Muscle of leg (tissue), 11 donors: ENCODE data around the gene GPR180. TPM values are rescaled to one million over a fixed set of nuclear protein-coding genes. Genes with fewer than 3 reads are reported as not detected.

ENCODE experiments used
- DNase-seq: peaks from one replicate; pipeline ENCODE4 v3.0.0; 2013
- H3K27ac ChIP-seq: one replicate; pipeline ENCODE4 v1.5.1; 2013; ENCODE audit warnings: mild to moderate bottlenecking, low read length, control low read depth
- H3K27me3 ChIP-seq: one replicate; pipeline ENCODE4 v1.6.1; 2013; ENCODE audit warnings: low read length; ENCODE audit not compliant: control insufficient read depth, insufficient read depth
- H3K36me3 ChIP-seq: one replicate; pipeline ENCODE4 v1.6.1; 2013; ENCODE audit warnings: low read length; ENCODE audit not compliant: control insufficient read depth, insufficient read depth
- H3K4me1 ChIP-seq: one replicate; pipeline ENCODE4 v1.6.1; 2013; ENCODE audit warnings: low read length; ENCODE audit not compliant: control insufficient read depth, insufficient read depth
- H3K4me3 ChIP-seq: one replicate; pipeline ENCODE4 v1.5.1; 2013; ENCODE audit warnings: low read length, control low read depth
- H3K9me3 ChIP-seq: replicated peaks from 2 replicates; pipeline ENCODE4 v1.6.1; 2013; ENCODE audit warnings: low read depth, low read length; ENCODE audit not compliant: control insufficient read depth
- WGBS: methylation state at CpG from one replicate; pipeline ENCODE4 v1.1.5; 2013; ENCODE audit warnings: missing lambda C conversion rate; ENCODE audit not compliant: insufficient coverage; 5-methylcytosine and 5-hydroxymethylcytosine counted together
- polyA plus RNA-seq, 8 donors: library from polyadenylated mRNA; unstranded; fragments of 120-200 nt; gene quantifications; one replicate each; pipeline versions ENCODE4 v1.2.1 to v1.2.3, GENCODE V29; 2013; ENCODE audit warnings: inconsistent platforms in 1 of 8, low replicate concordance in 1 of 8; ENCODE audit not compliant: insufficient read length in 8 of 8, insufficient read depth in 1 of 8
- total RNA-seq: library from RNA; stranded (reverse); fragments of 120-200 nt; gene quantifications from one replicate; pipeline ENCODE4 v1.2.4, GENCODE V29; 2013

GPR180 gene
- total and polyA plus RNA-seq, 9 donors: 4.7 to 9.3 (median 6.8) TPM

- H3K4me3 ChIP-seq: no peak overlapping the region
- H3K36me3 ChIP-seq: no peaks in the 10 kb centered on the region
- peaks cover 2% of the 10 kb centered on the region for H3K4me1 ChIP-seq
- H3K27me3 ChIP-seq: peaks cover 7% of the 10 kb centered on the region
- WGBS: no CpG with 5 or more reads among the region's 2 CpGs
- DNase-seq: no peak
- no peaks in the 10 kb centered on the region for H3K9me3 ChIP-seq
- H3K27ac ChIP-seq: no peak overlapping the region
These were observed 77.2 kb downstream of the GPR180 start for GRCh38 chr13:94678845-94679244.

GRCh38 chr13:94679614-94680013 lies 78.0 kb downstream of the GPR180 start:
- WGBS: 74% methylated on average over 5 of the region's 6 CpGs
- Histone ChIP-seq H3K9me3 (no peaks in the 10 kb centered on the region), H3K27ac (no peak overlapping the region), H3K27me3 (peaks cover 6% of the 10 kb centered on the region), H3K4me3 (no peak overlapping the region), H3K4me1 (peaks cover 2% of the 10 kb centered on the region), H3K36me3 (no peaks in the 10 kb centered on the region)
- DNase-seq: no peak

- Histone ChIP-seq H3K27ac (no peak overlapping the region), H3K36me3 (no peaks in the 10 kb centered on the region), H3K27me3 (peaks cover 6% of the 10 kb centered on the region), H3K9me3 (no peaks in the 10 kb centered on the region), H3K4me1 (peaks cover 2% of the 10 kb centered on the region), H3K4me3 (no peak overlapping the region)
- DNase-seq: no peak
- no CpG with 5 or more reads among the region's 2 CpGs for WGBS
These were observed 80.6 kb downstream of the GPR180 start for GRCh38 chr13:94682229-94682628.

GRCh38 chr13:94683409-94683808 lies 81.8 kb downstream of the GPR180 start:
- DNase-seq: peak; percentile 43
- Histone ChIP-seq H3K4me1 (peaks cover 2% of the 10 kb centered on the region), H3K36me3 (no peaks in the 10 kb centered on the region), H3K27me3 (peaks cover 3% of the 10 kb centered on the region), H3K27ac (no peak overlapping the region), H3K4me3 (no peak overlapping the region), H3K9me3 (no peaks in the 10 kb centered on the region)
- WGBS: 19% methylated on average over 2 of the region's 5 CpGs

Other genes with a start within 250 kb of the GPR180 start
- 0.18 TPM for gene DCT, start 122.2 kb upstream of the GPR180 start, total RNA-seq
- 10 to 100 TPM in 1 of 8 donors, under 1 TPM in 7; 0.09 to 12.2 (median 0.32) TPM for gene DCT, start 122.2 kb upstream of the GPR180 start, polyA plus RNA-seq
- 11.7 TPM for gene TGDS, start 5.7 kb upstream of the GPR180 start, total RNA-seq
- gene TGDS, start 5.7 kb upstream of the GPR180 start, polyA plus RNA-seq: 10 to 100 TPM in 6 of 8 donors, 1 to 10 TPM in 2; 9.0 to 11.9 (median 10.4) TPM
- gene SOX21, start 110.7 kb downstream of the GPR180 start, total RNA-seq: not detected
- gene SOX21, start 110.7 kb downstream of the GPR180 start, polyA plus RNA-seq: 1 to 10 TPM in 1 of 8 donors, under 1 TPM in 3, not detected in 4; 0.04 to 2.5 (median 0.07) TPM